ENCODE data around the gene SVIL. TPM values are rescaled to one million over a fixed set of nuclear protein-coding genes. Genes with fewer than 3 reads are reported as not detected.
"Not testable (repeated sequence)": the region's sequence is repeated elsewhere in the genome, so short reads cannot be mapped to it uniquely, and the experiment has no call there.

The SVIL gene
- total RNA-seq, 1 donor from 2014 or later: 118 TPM

DNA sequence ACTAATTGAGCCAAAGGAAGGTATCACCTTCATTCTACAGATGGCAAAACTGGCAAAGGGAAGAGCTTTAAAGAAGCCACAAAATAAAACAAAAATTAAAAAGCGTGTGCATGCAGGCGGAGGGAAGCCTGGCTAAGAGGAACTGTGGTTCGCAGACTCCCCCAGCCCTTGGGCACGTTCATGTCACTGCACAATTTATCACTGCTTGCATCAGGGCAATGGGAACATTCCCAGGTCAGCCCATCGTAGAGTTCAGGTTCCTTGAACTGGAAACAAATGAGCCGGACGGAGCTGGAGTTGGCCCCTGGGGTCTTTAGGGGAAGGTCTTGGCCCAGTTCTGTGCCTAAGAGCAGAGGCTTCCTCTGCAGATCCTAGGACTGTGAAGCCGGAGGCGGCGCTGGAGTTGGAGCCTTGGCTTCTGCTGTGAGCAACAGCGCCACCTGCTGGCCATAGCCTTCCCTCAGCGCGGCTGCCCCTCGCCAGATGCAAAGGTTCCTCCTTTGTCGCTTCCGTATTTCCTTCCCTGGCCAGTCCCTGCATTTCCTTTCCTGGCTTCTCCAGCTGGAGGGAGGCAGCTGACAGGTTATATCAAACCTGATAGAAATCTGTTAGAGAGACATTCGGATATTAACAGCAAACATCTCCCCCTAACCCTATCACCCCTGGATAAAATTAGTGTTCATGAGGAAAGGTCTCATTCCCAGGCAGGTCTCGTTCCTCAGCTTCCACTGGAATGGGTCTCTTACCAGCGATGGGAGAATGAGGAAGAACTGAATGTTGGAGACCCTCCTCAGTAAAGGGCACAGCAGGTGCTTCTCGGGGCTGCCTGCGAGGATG, 185.8 kb downstream of the SVIL start:
- TF ChIP-seq, protein P1, sequence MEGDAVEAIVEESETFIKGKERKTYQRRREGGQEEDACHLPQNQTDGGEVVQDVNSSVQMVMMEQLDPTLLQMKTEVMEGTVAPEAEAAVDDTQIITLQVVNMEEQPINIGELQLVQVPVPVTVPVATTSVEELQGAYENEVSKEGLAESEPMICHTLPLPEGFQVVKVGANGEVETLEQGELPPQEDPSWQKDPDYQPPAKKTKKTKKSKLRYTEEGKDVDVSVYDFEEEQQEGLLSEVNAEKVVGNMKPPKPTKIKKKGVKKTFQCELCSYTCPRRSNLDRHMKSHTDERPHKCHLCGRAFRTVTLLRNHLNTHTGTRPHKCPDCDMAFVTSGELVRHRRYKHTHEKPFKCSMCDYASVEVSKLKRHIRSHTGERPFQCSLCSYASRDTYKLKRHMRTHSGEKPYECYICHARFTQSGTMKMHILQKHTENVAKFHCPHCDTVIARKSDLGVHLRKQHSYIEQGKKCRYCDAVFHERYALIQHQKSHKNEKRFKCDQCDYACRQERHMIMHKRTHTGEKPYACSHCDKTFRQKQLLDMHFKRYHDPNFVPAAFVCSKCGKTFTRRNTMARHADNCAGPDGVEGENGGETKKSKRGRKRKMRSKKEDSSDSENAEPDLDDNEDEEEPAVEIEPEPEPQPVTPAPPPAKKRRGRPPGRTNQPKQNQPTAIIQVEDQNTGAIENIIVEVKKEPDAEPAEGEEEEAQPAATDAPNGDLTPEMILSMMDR (IDR thresholded peaks at IDR 0.05): peak; percentile 89
- ATAC-seq: peak; percentile 92 to 96
- not testable (repeated sequence) for H3K4me1 ChIP-seq

DNA sequence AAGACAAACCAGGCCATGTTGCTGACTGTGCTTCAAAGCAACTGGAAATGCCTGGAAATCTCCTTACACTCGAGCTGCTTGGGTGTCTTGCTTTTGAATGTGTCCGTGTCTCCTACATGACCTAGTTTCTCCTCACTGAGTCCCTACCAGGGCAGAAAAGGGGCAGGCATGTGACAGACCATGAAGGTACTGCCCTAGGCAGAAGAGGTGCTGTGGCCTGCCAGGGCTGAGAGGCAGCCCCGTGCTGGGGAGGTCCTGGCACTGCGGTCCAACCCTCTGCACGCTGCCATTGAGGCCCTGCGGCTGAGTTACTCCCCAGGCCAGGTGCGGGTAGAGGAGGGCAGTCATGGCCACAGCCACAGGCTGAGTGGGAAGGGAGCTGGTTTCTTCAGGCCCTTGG, 186.6 kb downstream of the SVIL start:
- peaks cover 9% of the 10 kb centered on the region for H3K4me1 ChIP-seq
- no peaks in the 10 kb centered on the region for H3K27me3 ChIP-seq (ENCODE audit: low read depth)
- no peak for DNase-seq
- intact Hi-C loops (cut with DNase I): no loop called here
- H3K36me3 ChIP-seq: no peaks in the 10 kb centered on the region
- H3K27ac ChIP-seq: no peak overlapping the region
- no peaks in the 10 kb centered on the region for H3K9me3 ChIP-seq
- TF ChIP-seq, protein P1 (IDR thresholded peaks at IDR 0.05): no peak
- no peak overlapping the region for H3K4me3 ChIP-seq
- ATAC-seq: no peak

More for the DNA sequence above, 185.8 kb downstream of the SVIL start:
- H3K27me3 ChIP-seq (ENCODE audit: low read depth); H3K27ac ChIP-seq; intact Hi-C loops (cut with DNase I); H3K36me3 ChIP-seq; H3K9me3 ChIP-seq; H3K4me3 ChIP-seq: not testable (repeated sequence)
- DNase-seq: peak; percentile 91

GRCh38 chr10:29446327-29446726, 188.4 kb downstream of the SVIL start:
- TF ChIP-seq, protein P1 (IDR thresholded peaks at IDR 0.05): no peak
- DNase-seq (no peak), ATAC-seq (no peak)
- no peaks in the 10 kb centered on the region for H3K9me3 ChIP-seq
- H3K36me3 ChIP-seq: no peaks in the 10 kb centered on the region
- intact Hi-C loops (cut with DNase I): no loop called here
- peaks cover 9% of the 10 kb centered on the region for H3K4me1 ChIP-seq
- no peak overlapping the region for H3K27ac ChIP-seq
- H3K4me3 ChIP-seq: no peak overlapping the region
- H3K27me3 ChIP-seq (ENCODE audit: low read depth): no peaks in the 10 kb centered on the region

- no peak overlapping the region for H3K4me3 ChIP-seq
- DNase-seq: no peak
- no peak overlapping the region for H3K27ac ChIP-seq
- H3K27me3 ChIP-seq (ENCODE audit: low read depth): no peaks in the 10 kb centered on the region
- H3K36me3 ChIP-seq: no peaks in the 10 kb centered on the region
- peak in 1 of 2 donors; percentile 32 for ATAC-seq
- H3K9me3 ChIP-seq: peaks cover 5% of the 10 kb centered on the region
- intact Hi-C loops (cut with DNase I): no loop called here
- TF ChIP-seq, protein P1 (IDR thresholded peaks at IDR 0.05): no peak
- peaks cover 3% of the 10 kb centered on the region for H3K4me1 ChIP-seq
These were observed 190.8 kb downstream of the SVIL start for GRCh38 chr10:29443745-29444523.

DNA sequence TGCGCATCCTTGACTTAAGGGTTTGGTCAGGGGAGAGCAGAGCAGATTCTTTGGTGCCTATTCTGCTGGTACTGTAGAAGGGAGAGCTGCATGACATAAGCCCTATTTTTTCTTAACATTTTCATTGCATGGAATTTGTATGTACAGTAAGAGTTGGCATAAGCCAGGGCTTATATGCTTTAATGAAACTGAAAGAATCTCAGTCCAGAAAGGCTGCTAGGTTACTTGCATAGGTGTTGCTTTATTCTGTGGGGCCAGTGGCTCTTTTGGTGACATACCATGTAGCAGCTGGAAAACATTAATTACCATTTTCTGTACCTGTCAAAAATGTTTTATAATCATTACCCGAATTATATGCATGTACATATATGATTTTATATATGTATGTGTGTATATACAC, 193.8 kb downstream of the SVIL start:
- ATAC-seq: no peak
- no peak overlapping the region for H3K27ac ChIP-seq
- H3K9me3 ChIP-seq: peaks cover 15% of the 10 kb centered on the region
- H3K4me1 ChIP-seq: no peaks in the 10 kb centered on the region
- TF ChIP-seq, protein P1 (IDR thresholded peaks at IDR 0.05): no peak
- no peak overlapping the region for H3K4me3 ChIP-seq
- no peaks in the 10 kb centered on the region for H3K27me3 ChIP-seq (ENCODE audit: low read depth)
- DNase-seq: no peak
- H3K36me3 ChIP-seq: no peaks in the 10 kb centered on the region
- intact Hi-C loops (cut with DNase I): no loop called here

DNA sequence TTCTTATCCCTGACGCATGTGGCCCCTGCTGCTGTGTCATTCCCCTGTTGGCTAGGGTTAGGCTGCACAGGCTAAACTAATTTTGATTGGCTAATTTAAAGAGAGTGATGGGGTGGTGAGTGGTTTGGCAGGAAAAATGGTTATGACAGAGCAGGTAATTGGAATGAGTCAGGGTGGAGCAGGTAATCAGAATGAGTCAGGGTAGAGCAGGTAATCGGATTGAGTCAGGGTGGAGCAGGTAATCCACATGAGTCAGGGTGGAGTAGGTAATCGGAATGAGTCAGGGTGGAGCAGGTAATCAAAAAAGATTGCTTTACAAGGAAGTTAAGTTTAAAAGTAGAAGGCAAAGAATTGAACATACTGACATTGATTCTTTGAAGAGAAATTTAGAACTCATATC, 195.8 kb downstream of the SVIL start:
- peaks cover 15% of the 10 kb centered on the region for H3K9me3 ChIP-seq
- H3K27me3 ChIP-seq (ENCODE audit: low read depth); ATAC-seq; H3K4me1 ChIP-seq; H3K4me3 ChIP-seq; H3K36me3 ChIP-seq; H3K27ac ChIP-seq; intact Hi-C loops (cut with DNase I); DNase-seq: not testable (repeated sequence)

Data from lower lobe of right lung (tissue), 2 donors.